HG02623 (cell line): ENCODE results near the gene MED25.

Source experiments
- ATAC-seq: cut with Tn5 transposase; IDR thresholded peaks from one replicate; pipeline ENCODE4 v1.9.1; 2021; ENCODE audit warnings: moderate library complexity; ENCODE audit not compliant: unreplicated experiment

The MED25 gene

GRCh38 chr19:49870309-49870901 is 52.3 kb downstream of the MED25 start:
- no peak for ATAC-seq

GRCh38 chr19:49871349-49871985 is 53.4 kb downstream of the MED25 start:
- ATAC-seq: no peak

GRCh38 chr19:49872245-49873128 is 54.4 kb downstream of the MED25 start:
- ATAC-seq: no peak

- ATAC-seq: no peak
These were observed 55.0 kb downstream of the MED25 start for GRCh38 chr19:49873129-49873521.

- ATAC-seq: no peak
These were observed 55.7 kb downstream of the MED25 start for GRCh38 chr19:49873834-49874233.

GRCh38 chr19:49874503-49875157 is 56.5 kb downstream of the MED25 start:
- no peak for ATAC-seq

- ATAC-seq: no peak
These were observed 57.1 kb downstream of the MED25 start for GRCh38 chr19:49875177-49875576.

- no peak for ATAC-seq
These were observed 57.9 kb downstream of the MED25 start for GRCh38 chr19:49875857-49876421.

GRCh38 chr19:49876422-49877019 is 58.4 kb downstream of the MED25 start:
- ATAC-seq: peak; percentile 34

GRCh38 chr19:49877020-49877878 is 59.2 kb downstream of the MED25 start, which contains the start of the genes AKT1S1 and TBC1D17:
Gene AKT1S1, minus strand, starts transcription at chr19:49877355. Its CDS starts 4,060 bp downstream, at chr19:49873295.
Gene TBC1D17, plus strand, starts transcription at chr19:49877702. Its CDS starts 22 bp downstream, at chr19:49877724.
- ATAC-seq: peak; percentile 57

GRCh38 chr19:49877879-49878743 is 60.0 kb downstream of the MED25 start:
- peak; percentile 34 for ATAC-seq

- ATAC-seq: no peak
These were observed 60.6 kb downstream of the MED25 start for GRCh38 chr19:49878744-49879070.

- no peak for ATAC-seq
These were observed 61.3 kb downstream of the MED25 start for GRCh38 chr19:49879243-49879963.

- ATAC-seq: no peak
These were observed 62.2 kb downstream of the MED25 start for GRCh38 chr19:49880162-49880869.

GRCh38 chr19:49881186-49881585 is 63.1 kb downstream of the MED25 start:
- ATAC-seq: no peak

- ATAC-seq: no peak
These were observed 63.7 kb downstream of the MED25 start for GRCh38 chr19:49881672-49882394.

- ATAC-seq: no peak
These were observed 64.6 kb downstream of the MED25 start for GRCh38 chr19:49882643-49883042.
